SK-N-SH treated with all-trans-retinoic acid at 6 μM for 48 hours (cell line): ENCODE measurements around the gene ZNF618.

ENCODE experiments used
- ATAC-seq: fragments of 200-7000 bp; cut with Tn5 transposase; 3 replicates; pipeline ENCODE4 v1.9.1; 2020; ENCODE audit warnings: mild to moderate bottlenecking, moderate library complexity
- BACH2 ChIP-seq: fragments of 250-450 bp; sonication (Bioruptor Pico); IDR thresholded peaks from 2 replicates; pipeline ENCODE4 v1.9.0; 2021; ENCODE audit warnings: mild to moderate bottlenecking, borderline replicate concordance
- CREB5 ChIP-seq: fragments of 250-450 bp; sonication (Bioruptor Pico); IDR thresholded peaks from 2 replicates; pipeline ENCODE4 v1.5.1; 2020; ENCODE audit warnings: low read depth, mild to moderate bottlenecking, moderate library complexity
- ESRRG ChIP-seq: fragments of 250-450 bp; sonication (Bioruptor Pico); IDR thresholded peaks from 2 replicates; pipeline ENCODE4 v1.6.1; 2021; ENCODE audit warnings: mild to moderate bottlenecking
- ISL1 ChIP-seq: fragments of 250-450 bp; sonication (Bioruptor Pico); IDR thresholded peaks from 2 replicates; pipeline ENCODE4 v2.1.2; 2022; ENCODE audit warnings: mild to moderate bottlenecking, moderate library complexity
- OSR1 ChIP-seq: fragments of 250-450 bp; sonication (Bioruptor Pico); IDR thresholded peaks from 2 replicates; pipeline ENCODE4 v1.8.0; 2022; ENCODE audit warnings: moderate library complexity, mild to moderate bottlenecking, inconsistent platforms
- PATZ1 ChIP-seq: fragments of 250-450 bp; sonication (Bioruptor Pico); IDR thresholded peaks from 2 replicates; pipeline ENCODE4 v1.8.0; 2020; ENCODE audit warnings: mild to moderate bottlenecking, moderate library complexity, borderline replicate concordance
- POU6F1 ChIP-seq: fragments of 250-450 bp; sonication (Bioruptor Pico); IDR thresholded peaks from 2 replicates; pipeline ENCODE4 v1.8.0; 2021; ENCODE audit warnings: low read depth, mild to moderate bottlenecking, moderate library complexity, borderline replicate concordance
- PPARA ChIP-seq: fragments of 250-450 bp; sonication (Bioruptor Pico); IDR thresholded peaks from 2 replicates; pipeline ENCODE4 v1.5.0; 2020; ENCODE audit warnings: mild to moderate bottlenecking, borderline replicate concordance
- RARB ChIP-seq: fragments of 250-450 bp; sonication (Bioruptor Pico); IDR thresholded peaks from 2 replicates; pipeline ENCODE4 v1.8.0; 2021; ENCODE audit warnings: mild to moderate bottlenecking, moderate library complexity
- SNAI2 ChIP-seq: fragments of 250-450 bp; sonication (Bioruptor Pico); IDR thresholded peaks from 2 replicates; pipeline ENCODE4 v1.5.0; 2020; ENCODE audit warnings: mild to moderate bottlenecking, moderate library complexity
- TCF4 ChIP-seq: fragments of 250-450 bp; sonication (Bioruptor Pico); IDR thresholded peaks from 2 replicates; pipeline ENCODE4 v1.8.0; 2021; ENCODE audit warnings: mild to moderate bottlenecking, moderate library complexity, borderline replicate concordance
- TOX ChIP-seq: fragments of 250-450 bp; sonication (Bioruptor Pico); IDR thresholded peaks from 2 replicates; pipeline ENCODE4 v1.8.0; 2021; ENCODE audit warnings: mild to moderate bottlenecking, moderate library complexity, borderline replicate concordance
- TSHZ2 ChIP-seq: fragments of 250-450 bp; sonication (Bioruptor Pico); IDR thresholded peaks from 2 replicates; pipeline ENCODE4 v1.5.0; 2020; ENCODE audit warnings: mild to moderate bottlenecking, moderate library complexity
- ZC3H10 ChIP-seq: fragments of 250-450 bp; sonication (Bioruptor Pico); IDR thresholded peaks from 2 replicates; pipeline ENCODE4 v1.5.1; 2021; ENCODE audit warnings: mild to moderate bottlenecking, moderate library complexity
- ZFP3 ChIP-seq: fragments of 250-450 bp; sonication (Bioruptor Pico); IDR thresholded peaks from 2 replicates; pipeline ENCODE4 v1.5.0; 2020; ENCODE audit warnings: mild to moderate bottlenecking, moderate library complexity
- ZFP30 ChIP-seq: fragments of 450-650 bp; formaldehyde crosslinking; IDR thresholded peaks from 2 replicates; pipeline ENCODE4 v1.5.0; 2022; ENCODE audit warnings: mild to moderate bottlenecking, moderate library complexity
- ZNF565 ChIP-seq: fragments of 450-650 bp; formaldehyde crosslinking; conservative IDR thresholded peaks from 2 replicates; pipeline ENCODE4 v1.5.0; 2020; ENCODE audit warnings: low read depth, mild to moderate bottlenecking, moderate library complexity
- ZNF70 ChIP-seq: fragments of 450-650 bp; formaldehyde crosslinking; IDR thresholded peaks from 2 replicates; pipeline ENCODE4 v1.5.0; 2020; ENCODE audit warnings: mild to moderate bottlenecking, moderate library complexity
- ZNF8 ChIP-seq: fragments of 450-650 bp; formaldehyde crosslinking; IDR thresholded peaks from 2 replicates; pipeline ENCODE4 v1.5.0; 2020; ENCODE audit warnings: mild to moderate bottlenecking, moderate library complexity

The ZNF618 gene

GRCh38 chr9:113947941-113948340 is 71.8 kb downstream of the ZNF618 start (continued):
- TF ChIP-seq TSHZ2 (CRISPR knock-in tag) (no peak), CREB5 (CRISPR knock-in tag) (no peak), PATZ1 (no peak), ZFP30 (CRISPR knock-in tag) (no peak), ZNF8 (CRISPR knock-in tag) (no peak)

GRCh38 chr9:113948891-113949570 is 72.9 kb downstream of the ZNF618 start:
- TF ChIP-seq PATZ1 (no peak), ISL1 (CRISPR knock-in tag) (no peak), TSHZ2 (CRISPR knock-in tag) (no peak), BACH2 (no peak), RARB (CRISPR knock-in tag) (no peak), PPARA (CRISPR knock-in tag) (no peak), ZC3H10 (no peak), SNAI2 (CRISPR knock-in tag) (no peak), TCF4 (CRISPR knock-in tag) (no peak), ZFP3 (CRISPR knock-in tag) (no peak), ESRRG (CRISPR knock-in tag) (no peak), OSR1 (no peak), CREB5 (CRISPR knock-in tag) (no peak), POU6F1 (CRISPR knock-in tag) (no peak), ZNF70 (no peak), TOX (CRISPR knock-in tag) (no peak), ZFP30 (CRISPR knock-in tag) (no peak), ZNF8 (CRISPR knock-in tag) (no peak), ZNF565 (CRISPR knock-in tag) (no peak)
- TF ChIP-seq, all 23 proteins: peak for 0

More at GRCh38 chr9:113948891-113949570, 72.9 kb downstream of the ZNF618 start:
- ATAC-seq = no peak
